ENCODE measurements around the gene SCN11A. TPM values are rescaled to one million over a fixed set of nuclear protein-coding genes. Genes with fewer than 3 reads are reported as not detected.

The SCN11A gene
- total and polyA plus RNA-seq, 9 of the 15 experiments (the other 6 are each of a cell fraction or from before 2014, with no cell fraction given): 0.01 to 0.05 (median 0.04) TPM; not detected in 6

- TF ChIP-seq PRPF4 (IDR thresholded peaks at IDR 0.05; ENCODE audit: insufficient read depth, low read depth, low read length, poor library complexity, severe bottlenecking) (no peak), POLR3A (IDR thresholded peaks at IDR 0.05; ENCODE audit: borderline replicate concordance, extremely low read depth, insufficient read depth, insufficient read length) (no peak), ETV6 (IDR thresholded peaks at IDR 0.05; ENCODE audit: borderline replicate concordance in 1 of 2, low read depth in 2 of 2, low read length in 1 of 2) (no peak), ETV6 (CRISPR knock-in tag; IDR thresholded peaks at IDR 0.05; ENCODE audit: borderline replicate concordance) (no peak), ZBTB5 (IDR thresholded peaks at IDR 0.05) (no peak), PPARD (CRISPR knock-in tag; IDR thresholded peaks at IDR 0.05) (no peak), RBM22 (IDR thresholded peaks at IDR 0.05; ENCODE audit: low read depth, low read length, poor library complexity, severe bottlenecking) (no peak), NONO (IDR thresholded peaks at IDR 0.05; ENCODE audit: low read depth in 2 of 2, low read length in 1 of 2) (no peak), ZNF324 (CRISPR knock-in tag; IDR thresholded peaks at IDR 0.05) (no peak), U2AF2 (optimal IDR thresholded peaks at IDR 0.05; ENCODE audit: low read depth, low read length) (no peak), NRF1 (conservative IDR thresholded peaks at IDR 0.05 in 1 of 2, IDR thresholded peaks at IDR 0.05 in 1 of 2) (peak in 1 of 2 experiments; percentile 28; a peak in 1 of 4 replicates), SMAD4 (CRISPR knock-in tag; conservative IDR thresholded peaks at IDR 0.05) (0 out of 2 replicates have a peak, but pooled peaks have one; percentile 49), CAMTA2 (CRISPR knock-in tag; conservative IDR thresholded peaks at IDR 0.05) (no peak), SNIP1 (IDR thresholded peaks at IDR 0.05; ENCODE audit: low read depth) (no peak), CHCHD3 (CRISPR knock-in tag; IDR thresholded peaks at IDR 0.05) (no peak), MTA1 (IDR thresholded peaks at IDR 0.05; ENCODE audit: borderline replicate concordance) (0 out of 2 replicates have a peak, but pooled peaks have one; percentile 19), E2F4 (CRISPR knock-in tag; IDR thresholded peaks at IDR 0.05; ENCODE audit: low read depth) (no peak), ZFX (CRISPR knock-in tag; IDR thresholded peaks at IDR 0.05) (peak; percentile 84), ZNF282 (CRISPR knock-in tag; IDR thresholded peaks at IDR 0.05) (0 out of 2 replicates have a peak, but pooled peaks have one; percentile 51), ZBTB43 (CRISPR knock-in tag; IDR thresholded peaks at IDR 0.05) (no peak)
- TF ChIP-seq, protein P1, sequence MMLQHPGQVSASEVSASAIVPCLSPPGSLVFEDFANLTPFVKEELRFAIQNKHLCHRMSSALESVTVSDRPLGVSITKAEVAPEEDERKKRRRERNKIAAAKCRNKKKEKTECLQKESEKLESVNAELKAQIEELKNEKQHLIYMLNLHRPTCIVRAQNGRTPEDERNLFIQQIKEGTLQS (IDR thresholded peaks at IDR 0.05): peak; percentile 56; the same call in 1 of the 2 replicates
- TF ChIP-seq, protein P1 (CRISPR knock-in tag; conservative IDR thresholded peaks at IDR 0.05): no peak; the same call in 1 of the 2 replicates
Measured at GRCh38 chr3:39051649-39052561, at the start of gene SCN11A, which contains the start of gene WDR48 (continued).
